WTC11 (cell line): ENCODE data around the gene SLC25A48. TPM values are rescaled to one million over a fixed set of nuclear protein-coding genes. Genes with fewer than 3 reads are reported as not detected.

ENCODE experiments used
- ATAC-seq: fragments of 200-7000 bp; cut with Tn5 transposase; 2 replicates; pipeline ENCODE4 v1.10.0; 2021; ENCODE audit warnings: mild to moderate bottlenecking, moderate library complexity
- CTCF ChIA-PET: fragments of 300-600 bp; sonication (Branson Sonifier 250); formaldehyde crosslinking; loops from one replicate; lab custom pipeline; 2021; ENCODE audit warnings: antibody characterized with exemption; lab: Charles Lee
- POLR2A ChIA-PET: fragments of 350-600 bp; sonication (Branson Sonifier 250); formaldehyde crosslinking; loops from one replicate; lab custom pipeline; 2021; ENCODE audit warnings: antibody characterized with exemption; lab: Charles Lee
- DNase-seq: peaks from one replicate; pipeline ENCODE4 v3.0.0; 2021; ENCODE audit warnings: low spot score
- H3K27ac Mint-ChIP-seq: 2 replicates; pipeline ENCODE4 v1.8.0; 2021; ENCODE audit warnings: mixed read lengths
- H3K27me3 Mint-ChIP-seq: 2 replicates; pipeline ENCODE4 v1.8.0; 2021; ENCODE audit warnings: low read depth, mild to moderate bottlenecking, moderate library complexity, mixed read lengths
- H3K36me3 Mint-ChIP-seq: 2 replicates; pipeline ENCODE4 v1.8.0; 2021; ENCODE audit warnings: mixed read lengths
- H3K4me1 Mint-ChIP-seq: 2 replicates; pipeline ENCODE4 v1.8.0; 2022; ENCODE audit warnings: mixed read lengths
- H3K4me3 Mint-ChIP-seq: 2 replicates; pipeline ENCODE4 v1.8.0; 2021; ENCODE audit warnings: mild to moderate bottlenecking, moderate library complexity, mixed read lengths
- H3K9me3 Mint-ChIP-seq: 2 replicates; pipeline ENCODE4 v1.8.0; 2021; ENCODE audit warnings: mixed read lengths
- CREB1 ChIP-seq: sonication (generic); formaldehyde crosslinking; IDR thresholded peaks from 2 replicates; pipeline ENCODE4 v1.8.0; 2023; ENCODE audit warnings: mild to moderate bottlenecking, missing genetic modification reagents
- CREM ChIP-seq: sonication (generic); formaldehyde crosslinking; IDR thresholded peaks from 2 replicates; pipeline ENCODE4 v1.8.1; 2022; ENCODE audit warnings: mild to moderate bottlenecking, missing genetic modification reagents, moderate library complexity
- E2F1 ChIP-seq: sonication (generic); formaldehyde crosslinking; IDR thresholded peaks from 2 replicates; pipeline ENCODE4 v1.8.0; 2022; ENCODE audit warnings: mild to moderate bottlenecking, missing genetic modification reagents
- FOXK1 ChIP-seq: sonication (generic); formaldehyde crosslinking; IDR thresholded peaks from 2 replicates; pipeline ENCODE4 v1.8.0; 2022; ENCODE audit warnings: mild to moderate bottlenecking, moderate library complexity, missing genetic modification reagents
- HMGXB4 ChIP-seq: sonication (generic); formaldehyde crosslinking; IDR thresholded peaks from 2 replicates; pipeline ENCODE4 v1.8.1; 2023; ENCODE audit warnings: mild to moderate bottlenecking, moderate library complexity, missing genetic modification reagents
- JAZF1 ChIP-seq: fragments of 250-450 bp; sonication (Bioruptor Pico); IDR thresholded peaks from 2 replicates; pipeline ENCODE4 v1.9.0; 2021; ENCODE audit warnings: moderate library complexity, mild to moderate bottlenecking, inconsistent platforms
- JUN ChIP-seq: sonication (generic); formaldehyde crosslinking; IDR thresholded peaks from 2 replicates; pipeline ENCODE4 v1.8.0; 2023; ENCODE audit warnings: mild to moderate bottlenecking, missing genetic modification reagents
- NFE2L1 ChIP-seq: sonication (generic); formaldehyde crosslinking; IDR thresholded peaks from 2 replicates; pipeline ENCODE4 v1.8.1; 2023; ENCODE audit warnings: missing genetic modification reagents
- NFYB ChIP-seq: sonication (generic); formaldehyde crosslinking; conservative IDR thresholded peaks from 2 replicates; pipeline ENCODE4 v1.8.0; 2022; ENCODE audit warnings: low read depth, missing genetic modification reagents
- OVOL2 ChIP-seq: fragments of 250-450 bp; sonication (Bioruptor Pico); IDR thresholded peaks from 2 replicates; pipeline ENCODE4 v1.9.0; 2021; ENCODE audit warnings: mild to moderate bottlenecking, borderline replicate concordance
- SMAD4 ChIP-seq: sonication (generic); formaldehyde crosslinking; IDR thresholded peaks from 2 replicates; pipeline ENCODE4 v1.8.0; 2022; ENCODE audit warnings: mild to moderate bottlenecking, missing genetic modification reagents
- SP1 ChIP-seq: sonication (generic); formaldehyde crosslinking; conservative IDR thresholded peaks from 2 replicates; pipeline ENCODE4 v1.8.1; 2022; ENCODE audit warnings: missing genetic modification reagents
- TEAD1 ChIP-seq: sonication (generic); formaldehyde crosslinking; IDR thresholded peaks from 2 replicates; pipeline ENCODE4 v1.8.0; 2022; ENCODE audit warnings: mild to moderate bottlenecking, missing genetic modification reagents
- USF1 ChIP-seq: sonication (generic); formaldehyde crosslinking; IDR thresholded peaks from 2 replicates; pipeline ENCODE4 v1.8.0; 2022; ENCODE audit warnings: mild to moderate bottlenecking, missing genetic modification reagents
- ZNF219 ChIP-seq: sonication (generic); formaldehyde crosslinking; IDR thresholded peaks from 2 replicates; pipeline ENCODE4 v1.8.0; 2023; ENCODE audit warnings: missing genetic modification reagents, mild to moderate bottlenecking, borderline replicate concordance
- ZNF263 ChIP-seq: sonication (generic); formaldehyde crosslinking; IDR thresholded peaks from 2 replicates; pipeline ENCODE4 v1.8.1; 2022; ENCODE audit warnings: low read depth, mild to moderate bottlenecking, moderate library complexity, missing genetic modification reagents
- total RNA-seq: library from RNA; stranded (reverse); gene quantifications from 3 replicates; pipeline ENCODE4 v1.2.3, GENCODE V29; 2021
- TF ChIP-seq, protein P1 (sequence below): sonication (generic); formaldehyde crosslinking; IDR thresholded peaks from 2 replicates; pipeline ENCODE4 v1.8.1; 2022; ENCODE audit warnings: low read depth, mild to moderate bottlenecking, moderate library complexity, missing genetic modification reagents, borderline replicate concordance
- TF ChIP-seq, protein P2 (sequence below): fragments of 250-450 bp; sonication (Bioruptor Pico); conservative IDR thresholded peaks from 2 replicates; pipeline ENCODE4 v1.9.0; 2021; ENCODE audit warnings: mild to moderate bottlenecking
- TF ChIP-seq, protein P3 (sequence below): sonication (generic); formaldehyde crosslinking; IDR thresholded peaks from 2 replicates; pipeline ENCODE4 v1.8.0; 2023; ENCODE audit warnings: missing genetic modification reagents

Gene SLC25A48
- total RNA-seq, 1 experiment from 2014 or later = 1.1 TPM

- Mint-ChIP-seq H3K27me3 (peaks cover 65% of the 10 kb centered on the region), H3K4me3 (no peak overlapping the region), H3K36me3 (no peaks in the 10 kb centered on the region), H3K27ac (no peak overlapping the region), H3K9me3 (no peaks in the 10 kb centered on the region), H3K4me1 (0 out of 2 replicates have a peak, but pooled peaks cover 2% of the 10 kb centered on the region)
- ChIA-PET POLR2A (no interaction called here), CTCF (interaction anchor here (1.3 to 6.4 kb wide), 8 partner anchors 42 to 374 kb away, joined by 5 to 81 read pairs (median 11); no protein-coding TSS in a partner anchor)
- no peak for ATAC-seq
- no peak for DNase-seq
- TF ChIP-seq, protein P1, sequence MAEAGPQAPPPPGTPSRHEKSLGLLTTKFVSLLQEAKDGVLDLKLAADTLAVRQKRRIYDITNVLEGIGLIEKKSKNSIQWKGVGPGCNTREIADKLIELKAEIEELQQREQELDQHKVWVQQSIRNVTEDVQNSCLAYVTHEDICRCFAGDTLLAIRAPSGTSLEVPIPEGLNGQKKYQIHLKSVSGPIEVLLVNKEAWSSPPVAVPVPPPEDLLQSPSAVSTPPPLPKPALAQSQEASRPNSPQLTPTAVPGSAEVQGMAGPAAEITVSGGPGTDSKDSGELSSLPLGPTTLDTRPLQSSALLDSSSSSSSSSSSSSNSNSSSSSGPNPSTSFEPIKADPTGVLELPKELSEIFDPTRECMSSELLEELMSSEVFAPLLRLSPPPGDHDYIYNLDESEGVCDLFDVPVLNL (CRISPR knock-in tag) = no peak
- TF ChIP-seq OVOL2 = no peak
- TF ChIP-seq NFE2L1 = no peak
- no peak for TF ChIP-seq CREB1 (CRISPR knock-in tag)
- no peak for TF ChIP-seq E2F1
- TF ChIP-seq SP1 = no peak
- no peak for TF ChIP-seq HMGXB4 (CRISPR knock-in tag)
- TF ChIP-seq SMAD4 = no peak
- no peak for TF ChIP-seq ZNF263 (CRISPR knock-in tag)
- TF ChIP-seq JAZF1 (CRISPR knock-in tag) = no peak
- no peak for TF ChIP-seq TEAD1 (CRISPR knock-in tag)
- TF ChIP-seq, protein P2, sequence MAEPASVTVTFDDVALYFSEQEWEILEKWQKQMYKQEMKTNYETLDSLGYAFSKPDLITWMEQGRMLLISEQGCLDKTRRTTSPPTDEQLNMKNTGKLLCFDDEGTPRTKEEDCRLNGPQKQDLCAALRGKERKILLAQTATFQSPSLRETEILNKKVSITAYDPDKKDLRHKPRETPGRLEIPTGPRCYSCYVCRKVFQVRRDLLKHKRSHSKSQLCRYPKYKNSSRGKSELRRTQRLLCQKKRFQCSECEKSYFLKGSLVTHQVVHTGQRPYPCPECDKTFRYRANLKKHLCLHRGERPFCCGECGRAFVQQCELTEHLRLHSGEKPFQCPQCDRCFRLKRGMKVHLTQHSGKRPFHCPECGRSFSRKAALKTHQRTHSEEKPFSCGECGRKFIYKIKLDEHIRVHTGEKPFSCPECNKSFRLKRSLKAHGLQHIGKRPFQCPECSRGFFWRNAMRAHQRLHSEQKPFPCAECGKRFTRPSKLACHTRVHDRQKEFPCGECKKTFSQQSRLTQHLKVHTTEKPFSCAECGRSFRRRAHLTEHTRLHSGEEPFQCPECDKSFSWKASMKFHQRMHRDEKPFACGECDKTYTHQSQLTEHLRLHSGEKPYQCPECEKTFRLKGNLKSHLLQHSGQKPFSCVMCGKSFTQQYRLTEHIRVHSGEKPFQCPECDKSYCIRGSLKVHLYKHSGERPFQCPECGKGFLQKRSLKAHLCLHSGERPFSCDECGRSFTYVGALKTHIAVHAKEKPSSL = no peak
- TF ChIP-seq CREM = no peak
- TF ChIP-seq JUN (CRISPR knock-in tag) = no peak
- TF ChIP-seq, protein P3, sequence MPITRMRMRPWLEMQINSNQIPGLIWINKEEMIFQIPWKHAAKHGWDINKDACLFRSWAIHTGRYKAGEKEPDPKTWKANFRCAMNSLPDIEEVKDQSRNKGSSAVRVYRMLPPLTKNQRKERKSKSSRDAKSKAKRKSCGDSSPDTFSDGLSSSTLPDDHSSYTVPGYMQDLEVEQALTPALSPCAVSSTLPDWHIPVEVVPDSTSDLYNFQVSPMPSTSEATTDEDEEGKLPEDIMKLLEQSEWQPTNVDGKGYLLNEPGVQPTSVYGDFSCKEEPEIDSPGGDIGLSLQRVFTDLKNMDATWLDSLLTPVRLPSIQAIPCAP (CRISPR knock-in tag) = no peak
- TF ChIP-seq ZNF219 = no peak
- no peak for TF ChIP-seq FOXK1 (CRISPR knock-in tag)
- no peak for TF ChIP-seq NFYB (CRISPR knock-in tag)
- no peak for TF ChIP-seq USF1 (CRISPR knock-in tag)
Observed at GRCh38 chr5:135831439-135831838, 3.0 kb upstream of the SLC25A48 start.
